GM21381 (cell line): Measurements from ENCODE around the gene HTRA3.

Source experiments
- ATAC-seq: cut with Tn5 transposase; IDR thresholded peaks from one replicate; pipeline ENCODE4 v1.9.1; 2021; ENCODE audit warnings: mild to moderate bottlenecking, moderate library complexity; ENCODE audit not compliant: unreplicated experiment

HTRA3 gene

GRCh38 chr4:8322794-8323704 is 53.5 kb downstream of the HTRA3 start:
- ATAC-seq = no peak

GRCh38 chr4:8323947-8324555 is 54.5 kb downstream of the HTRA3 start:
- ATAC-seq = no peak

GRCh38 chr4:8324640-8325239 is 55.2 kb downstream of the HTRA3 start:
- no peak for ATAC-seq

GRCh38 chr4:8325291-8325973 is 55.9 kb downstream of the HTRA3 start:
- no peak for ATAC-seq

- ATAC-seq = no peak
Measured at GRCh38 chr4:8326206-8326605, 56.7 kb downstream of the HTRA3 start.

- ATAC-seq = no peak
Measured at GRCh38 chr4:8328456-8328855, 58.9 kb downstream of the HTRA3 start.

- ATAC-seq = no peak
Measured at GRCh38 chr4:8328866-8329559, 59.5 kb downstream of the HTRA3 start.

- ATAC-seq = no peak
Measured at GRCh38 chr4:8329560-8329858, 60.0 kb downstream of the HTRA3 start.

- no peak for ATAC-seq
Measured at GRCh38 chr4:8329859-8330761, 60.6 kb downstream of the HTRA3 start.

- no peak for ATAC-seq
Measured at GRCh38 chr4:8330821-8331574, 61.4 kb downstream of the HTRA3 start.

- ATAC-seq = no peak
Measured at GRCh38 chr4:8331575-8331955, 62.0 kb downstream of the HTRA3 start.

- no peak for ATAC-seq
Measured at GRCh38 chr4:8332038-8332857, 62.7 kb downstream of the HTRA3 start.

- no peak for ATAC-seq
Measured at GRCh38 chr4:8332891-8333331, 63.4 kb downstream of the HTRA3 start.

- no peak for ATAC-seq
Measured at GRCh38 chr4:8333726-8334460, 64.3 kb downstream of the HTRA3 start.

GRCh38 chr4:8334786-8335460 is 65.4 kb downstream of the HTRA3 start:
- no peak for ATAC-seq

- no peak for ATAC-seq
Measured at GRCh38 chr4:8335848-8336247, 66.3 kb downstream of the HTRA3 start.

- ATAC-seq = no peak
Measured at GRCh38 chr4:8336412-8337075, 67.0 kb downstream of the HTRA3 start.
